ENCODE data around the gene RIIAD1. TPM values are rescaled to one million over a fixed set of nuclear protein-coding genes. Genes with fewer than 3 reads are reported as not detected.
"Not testable (repeated sequence)": the region's sequence is repeated elsewhere in the genome, so short reads cannot be mapped to it uniquely, and the experiment has no call there.

Gene RIIAD1
- total RNA-seq, 1 donor from 2014 or later, result 0.14 TPM

DNA sequence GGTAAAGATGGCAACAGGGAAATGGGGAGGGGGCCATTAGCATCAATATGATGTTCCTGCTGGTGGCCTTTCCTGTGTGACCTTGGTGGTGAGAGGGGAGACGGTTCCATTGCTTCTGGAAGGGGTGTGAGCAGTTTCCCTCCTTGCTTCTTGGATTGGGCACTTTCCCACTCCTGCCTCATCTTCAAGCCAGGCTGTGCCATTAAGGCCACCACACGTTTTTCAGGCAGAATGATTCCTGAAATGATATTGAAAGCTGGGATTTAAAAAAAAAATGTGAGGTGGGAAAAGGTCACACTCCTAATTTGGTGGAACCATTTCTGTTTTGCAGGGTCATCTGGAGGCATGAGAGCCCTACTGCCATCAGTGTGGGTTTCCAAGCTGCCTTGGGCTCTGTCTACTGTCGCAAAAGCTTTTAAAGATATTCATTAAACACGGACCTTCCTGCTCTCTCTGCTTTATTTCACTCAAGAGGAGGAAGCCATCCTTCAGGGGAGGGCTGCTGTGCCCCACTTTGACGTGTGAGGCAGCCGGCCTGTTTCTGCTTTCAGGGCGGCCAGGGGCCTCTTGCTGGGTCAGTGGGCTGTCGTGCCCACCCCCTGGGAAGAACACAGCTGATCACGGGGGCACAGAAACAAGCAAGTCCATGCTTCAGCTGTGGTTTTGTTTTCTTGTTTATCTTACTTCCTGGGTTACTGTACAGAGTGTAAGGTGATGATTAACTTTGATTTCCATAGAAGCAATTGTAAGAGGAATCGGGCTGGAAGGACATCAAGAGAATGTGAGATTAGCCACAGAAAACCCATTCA lies 8.0 kb downstream of the RIIAD1 start:
- H3K36me3 Mint-ChIP-seq (ENCODE audit: low read depth), result no peaks in the 10 kb centered on the region
- H3K4me1 Mint-ChIP-seq, result peaks cover 12% of the 10 kb centered on the region
- TF ChIP-seq, protein P1, sequence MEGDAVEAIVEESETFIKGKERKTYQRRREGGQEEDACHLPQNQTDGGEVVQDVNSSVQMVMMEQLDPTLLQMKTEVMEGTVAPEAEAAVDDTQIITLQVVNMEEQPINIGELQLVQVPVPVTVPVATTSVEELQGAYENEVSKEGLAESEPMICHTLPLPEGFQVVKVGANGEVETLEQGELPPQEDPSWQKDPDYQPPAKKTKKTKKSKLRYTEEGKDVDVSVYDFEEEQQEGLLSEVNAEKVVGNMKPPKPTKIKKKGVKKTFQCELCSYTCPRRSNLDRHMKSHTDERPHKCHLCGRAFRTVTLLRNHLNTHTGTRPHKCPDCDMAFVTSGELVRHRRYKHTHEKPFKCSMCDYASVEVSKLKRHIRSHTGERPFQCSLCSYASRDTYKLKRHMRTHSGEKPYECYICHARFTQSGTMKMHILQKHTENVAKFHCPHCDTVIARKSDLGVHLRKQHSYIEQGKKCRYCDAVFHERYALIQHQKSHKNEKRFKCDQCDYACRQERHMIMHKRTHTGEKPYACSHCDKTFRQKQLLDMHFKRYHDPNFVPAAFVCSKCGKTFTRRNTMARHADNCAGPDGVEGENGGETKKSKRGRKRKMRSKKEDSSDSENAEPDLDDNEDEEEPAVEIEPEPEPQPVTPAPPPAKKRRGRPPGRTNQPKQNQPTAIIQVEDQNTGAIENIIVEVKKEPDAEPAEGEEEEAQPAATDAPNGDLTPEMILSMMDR (conservative IDR thresholded peaks at IDR 0.05), result no peak
- peaks cover 50% of the 10 kb centered on the region for H3K27me3 Mint-ChIP-seq (ENCODE audit: low read depth)
- H3K27ac Mint-ChIP-seq (ENCODE audit: unreplicated experiment), result no peak overlapping the region
- no peak for DNase-seq (ENCODE audit: low read depth, low spot score)
- H3K9me3 Mint-ChIP-seq, result no peaks in the 10 kb centered on the region
- no peak overlapping the region for H3K4me3 Mint-ChIP-seq

DNA sequence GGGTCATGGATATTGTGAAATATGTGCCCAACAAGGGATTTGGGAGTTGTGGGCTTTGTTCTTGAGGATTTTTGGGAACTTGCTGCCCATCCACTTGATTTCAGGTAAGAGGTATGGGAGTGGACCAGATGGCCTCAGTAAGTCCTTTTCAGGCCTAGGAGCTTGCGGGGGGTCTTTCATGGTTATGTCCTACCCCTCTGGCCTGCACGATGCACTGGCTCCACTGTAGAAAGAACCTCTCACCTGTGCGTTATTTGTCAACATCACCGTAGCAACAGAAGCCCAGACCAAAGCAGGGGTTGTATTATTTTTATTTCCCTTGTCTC lies 8.6 kb downstream of the RIIAD1 start:
- no peaks in the 10 kb centered on the region for H3K9me3 Mint-ChIP-seq
- H3K36me3 Mint-ChIP-seq (ENCODE audit: low read depth), result no peaks in the 10 kb centered on the region
- peaks cover 48% of the 10 kb centered on the region for H3K27me3 Mint-ChIP-seq (ENCODE audit: low read depth)
- TF ChIP-seq, protein P1 (conservative IDR thresholded peaks at IDR 0.05), result no peak
- H3K4me1 Mint-ChIP-seq, result peaks cover 12% of the 10 kb centered on the region
- no peak overlapping the region for H3K27ac Mint-ChIP-seq (ENCODE audit: unreplicated experiment)
- H3K4me3 Mint-ChIP-seq, result no peak overlapping the region
- DNase-seq (ENCODE audit: low read depth, low spot score), result no peak

DNA sequence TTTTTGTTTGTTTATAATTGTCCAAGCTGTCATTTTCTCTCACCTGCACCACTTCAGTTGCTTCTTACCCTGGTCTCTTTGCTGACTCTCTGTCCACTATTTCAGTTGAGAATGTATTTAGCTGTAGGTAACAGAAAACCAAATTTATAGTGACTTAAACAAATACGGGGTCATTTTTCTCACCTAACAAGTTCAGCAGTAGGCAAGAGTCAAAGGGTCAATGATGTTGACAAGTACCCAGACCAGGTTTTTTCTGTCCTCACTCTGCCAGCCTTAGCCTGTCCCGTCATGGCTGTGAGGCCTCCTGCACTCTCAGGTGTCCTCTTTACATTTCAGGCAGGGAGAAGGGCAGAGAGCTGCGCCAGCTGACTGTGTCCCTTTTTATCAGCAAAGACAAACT lies 11.8 kb downstream of the RIIAD1 start:
- Mint-ChIP-seq H3K27me3 (ENCODE audit: low read depth) (peaks cover 18% of the 10 kb centered on the region), H3K4me3 (no peak overlapping the region), H3K4me1 (peaks cover 10% of the 10 kb centered on the region), H3K36me3 (ENCODE audit: low read depth) (no peaks in the 10 kb centered on the region), H3K27ac (ENCODE audit: unreplicated experiment) (no peak overlapping the region), H3K9me3 (peaks cover 9% of the 10 kb centered on the region)
- TF ChIP-seq, protein P1 (conservative IDR thresholded peaks at IDR 0.05), result no peak
- no peak for DNase-seq (ENCODE audit: low read depth, low spot score)

DNA sequence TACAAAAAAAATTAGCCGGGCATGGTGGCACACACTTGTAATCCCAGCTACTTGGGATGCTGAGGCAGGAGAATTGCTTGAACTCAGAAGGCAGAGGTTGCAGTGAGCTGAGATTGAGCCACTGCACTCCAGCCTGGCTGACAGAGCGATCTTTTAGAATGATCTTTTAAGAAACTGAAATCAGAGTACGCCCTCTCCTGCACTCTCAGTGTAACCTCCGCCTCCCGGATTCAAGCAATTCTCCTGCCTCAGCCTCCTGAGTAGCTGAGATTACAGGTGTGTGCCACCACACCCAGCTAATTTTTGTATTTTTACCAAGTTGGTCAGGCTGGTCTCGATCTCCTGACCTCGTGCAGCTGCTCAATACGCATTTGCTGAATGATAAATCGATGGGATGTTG lies 12.7 kb downstream of the RIIAD1 start:
- H3K4me1 Mint-ChIP-seq, result not testable (repeated sequence)

DNA sequence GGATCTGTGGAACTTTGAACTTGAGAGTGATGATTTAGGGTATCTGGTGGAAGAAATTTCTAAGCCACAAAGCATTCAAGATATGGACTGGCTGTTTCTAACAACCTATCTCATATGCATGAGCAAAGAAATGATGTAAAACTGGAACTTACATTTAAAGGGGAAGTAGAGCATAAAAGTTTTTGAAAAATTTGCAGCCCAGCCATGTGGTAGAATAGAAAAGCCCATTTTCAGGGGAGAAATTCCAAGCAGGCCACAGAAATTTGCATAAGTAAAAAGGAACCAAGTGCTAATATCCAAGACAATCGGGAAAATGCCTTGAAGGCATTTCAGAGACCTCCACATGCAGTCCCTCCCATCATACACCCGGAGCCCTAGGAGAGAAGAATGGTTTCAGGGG lies 15.7 kb downstream of the RIIAD1 start:
- Mint-ChIP-seq H3K27me3 (ENCODE audit: low read depth) (peaks cover 16% of the 10 kb centered on the region), H3K4me3 (no peak overlapping the region), H3K27ac (ENCODE audit: unreplicated experiment) (no peak overlapping the region), H3K4me1 (no peaks in the 10 kb centered on the region), H3K9me3 (peaks cover 10% of the 10 kb centered on the region), H3K36me3 (ENCODE audit: low read depth) (no peaks in the 10 kb centered on the region)
- TF ChIP-seq, protein P1 (conservative IDR thresholded peaks at IDR 0.05), result no peak
- DNase-seq (ENCODE audit: low read depth, low spot score), result no peak

More for the DNA sequence above, 12.7 kb downstream of the RIIAD1 start:
- H3K4me3 Mint-ChIP-seq; H3K27ac Mint-ChIP-seq (ENCODE audit: unreplicated experiment); H3K27me3 Mint-ChIP-seq (ENCODE audit: low read depth); DNase-seq (ENCODE audit: low read depth, low spot score); H3K9me3 Mint-ChIP-seq; H3K36me3 Mint-ChIP-seq (ENCODE audit: low read depth): not testable (repeated sequence)

DNA sequence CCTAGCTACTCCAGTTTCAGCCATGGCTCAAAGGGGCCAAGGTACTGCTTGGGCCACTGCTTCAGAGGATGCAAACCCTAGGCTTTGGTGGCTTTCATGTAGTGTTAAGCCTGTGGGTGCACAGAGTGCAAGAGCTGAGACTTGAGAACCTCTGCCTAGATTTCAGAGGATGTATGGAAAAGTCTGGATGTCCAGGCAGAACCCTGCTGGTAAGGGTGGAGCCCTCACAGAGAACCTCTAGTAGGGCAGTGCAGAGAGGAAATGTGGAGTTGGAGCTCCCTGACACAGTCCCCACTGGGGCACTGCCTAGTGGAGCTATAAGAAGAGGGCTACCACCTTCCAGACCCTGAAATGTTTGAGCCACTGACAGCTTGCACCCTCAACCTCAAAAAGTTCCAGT lies 16.2 kb downstream of the RIIAD1 start:
- TF ChIP-seq, protein P1 (conservative IDR thresholded peaks at IDR 0.05), result no peak
- H3K4me3 Mint-ChIP-seq, result no peak overlapping the region
- no peak for DNase-seq (ENCODE audit: low read depth, low spot score)
- no peaks in the 10 kb centered on the region for H3K4me1 Mint-ChIP-seq
- no peak overlapping the region for H3K27ac Mint-ChIP-seq (ENCODE audit: unreplicated experiment)
- peaks cover 10% of the 10 kb centered on the region for H3K9me3 Mint-ChIP-seq
- H3K27me3 Mint-ChIP-seq (ENCODE audit: low read depth), result peaks cover 19% of the 10 kb centered on the region
- H3K36me3 Mint-ChIP-seq (ENCODE audit: low read depth), result no peaks in the 10 kb centered on the region

Measured in neural crest cell (in vitro differentiated cells).